Caco-2 (cell line): ENCODE data around the gene TRIM46. TPM values are rescaled to one million over a fixed set of nuclear protein-coding genes. Genes with fewer than 3 reads are reported as not detected.
"Not testable (repeated sequence)": the region's sequence is repeated elsewhere in the genome, so short reads cannot be mapped to it uniquely, and the experiment has no call there.

Experiments
- BruUV-seq: library from RNA; stranded (reverse); fragments of 400-500 nt; replicated peaks from 2 replicates; lab custom pipeline; 2021; lab: Mats Ljungman, UMichigan
- CTCF ChIA-PET: fragments of 300-600 bp; sonication (Branson Sonifier 250); formaldehyde crosslinking; loops from one replicate; lab custom pipeline; 2022; ENCODE audit warnings: antibody characterized with exemption; lab: Charles Lee
- POLR2A ChIA-PET: fragments of 300-600 bp; sonication (Branson Sonifier 250); formaldehyde crosslinking; loops from one replicate; lab custom pipeline; 2022; ENCODE audit warnings: antibody characterized with exemption; lab: Charles Lee
- DNase-seq, 2 experiments: peaks; one replicate each; pipeline versions ENCODE4 v3.0.0 to v3.0.0-alpha.2; 2020 to 2022
- H3K27me3 ChIP-seq: replicated peaks from 2 replicates; pipeline ENCODE4 v1.6.0; 2011; ENCODE audit warnings: low read length; ENCODE audit not compliant: control insufficient read depth, insufficient read depth
- H3K36me3 ChIP-seq: 2 replicates; pipeline ENCODE4 v1.5.1; 2011; ENCODE audit warnings: low read length; ENCODE audit not compliant: control insufficient read depth, insufficient read depth
- H3K4me1 ChIP-seq: fragments of 250-450 bp; sonication (Bioruptor Pico); 2 replicates; pipeline ENCODE4 v1.5.1; 2020; ENCODE audit warnings: mild to moderate bottlenecking
- H3K4me3 ChIP-seq: 2 replicates; pipeline ENCODE4 v1.5.1; 2011; ENCODE audit warnings: low read depth, mild to moderate bottlenecking, control low read depth, low read length
- H3K9me3 ChIP-seq: fragments of 250-450 bp; sonication (Bioruptor Pico); 2 replicates; pipeline ENCODE4 v1.5.1; 2020; ENCODE audit warnings: mild to moderate bottlenecking, moderate library complexity
- H3K27ac Mint-ChIP-seq: one replicate; pipeline ENCODE4 v1.8.0; 2022; ENCODE audit warnings: mixed read lengths; ENCODE audit not compliant: unreplicated experiment
- H3K27me3 Mint-ChIP-seq: one replicate; pipeline ENCODE4 v1.8.0; 2022; ENCODE audit warnings: mixed read lengths; ENCODE audit not compliant: insufficient read depth, unreplicated experiment
- H3K36me3 Mint-ChIP-seq: one replicate; pipeline ENCODE4 v1.8.0; 2022; ENCODE audit warnings: mild to moderate bottlenecking, mixed read lengths; ENCODE audit not compliant: insufficient read depth, unreplicated experiment
- H3K4me1 Mint-ChIP-seq: one replicate; pipeline ENCODE4 v1.8.0; 2022; ENCODE audit warnings: low read depth, mixed read lengths; ENCODE audit not compliant: unreplicated experiment
- H3K4me3 Mint-ChIP-seq: one replicate; pipeline ENCODE4 v1.8.0; 2022; ENCODE audit warnings: mild to moderate bottlenecking, moderate library complexity, mixed read lengths; ENCODE audit not compliant: unreplicated experiment
- H3K9me3 Mint-ChIP-seq: one replicate; pipeline ENCODE4 v1.8.0; 2022; ENCODE audit warnings: mixed read lengths; ENCODE audit not compliant: unreplicated experiment
- intact Hi-C: fragments of 100-400 bp; cut with micrococcal nuclease; formaldehyde crosslinking; loops from one replicate; pipeline ENCODE4 v1.10.0; 2022; ENCODE audit not compliant: unreplicated experiment
- total RNA-seq: library from RNA; stranded (reverse); gene quantifications from 2 replicates; pipeline ENCODE4 v1.2.3, GENCODE V29; 2022
- TF ChIP-seq, protein P1 (sequence below), 2 experiments: fragments of 200-600 bp in 1 of 2; IDR thresholded peaks; 1 replicate in 1 of 2; 2 replicates in 1 of 2; pipeline versions ENCODE4 v1.5.1 to v1.8.0; 2011 to 2022; ENCODE audit warnings: antibody characterized with exemption in 1 of 2, control low read depth in 1 of 2, inconsistent platforms in 1 of 2, low read depth in 1 of 2, low read length in 1 of 2, mild to moderate bottlenecking in 1 of 2, moderate library complexity in 1 of 2; ENCODE audit not compliant: insufficient read depth in 1 of 2, severe bottlenecking in 1 of 2, unreplicated experiment in 1 of 2

Gene TRIM46
- total RNA-seq, 1 experiment from 2014 or later = 0.11 TPM

- H3K27me3 Mint-ChIP-seq = no peaks in the 10 kb centered on the region
- H3K4me3 ChIP-seq = peak overlapping the region; percentile 23
- intact Hi-C loops = loop anchor here (1.0 to 2.0 kb wide), 3 partner anchors 33 to 73 kb away; partner anchors contain the start of gene SLC50A1
Observed at GRCh38 chr1:155167166-155168104, 6.2 kb upstream of the TRIM46 start.

DNA sequence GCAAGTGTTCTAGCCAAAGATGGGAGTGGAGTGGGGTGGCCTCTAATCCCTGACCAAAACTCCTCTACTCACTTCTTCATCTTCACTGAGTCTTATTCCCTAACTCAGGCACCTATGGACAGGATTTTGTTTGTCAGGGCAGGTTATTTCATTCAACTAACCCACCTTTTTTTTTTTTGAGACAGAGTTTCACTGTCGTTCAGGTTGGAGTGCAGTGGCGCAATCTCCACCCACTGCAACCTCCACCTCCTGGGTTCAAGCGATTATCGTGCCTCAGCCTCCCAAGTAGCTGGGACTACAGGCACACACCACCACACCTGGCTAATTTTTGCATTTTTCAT lies 5.6 kb upstream of the TRIM46 start:
- peaks cover 11% of the 10 kb centered on the region; the same call in 1 of the 2 replicates for H3K4me1 ChIP-seq
- H3K36me3 ChIP-seq, H3K27me3 Mint-ChIP-seq, H3K4me3 ChIP-seq, DNase-seq, H3K9me3 Mint-ChIP-seq, H3K4me1 Mint-ChIP-seq, H3K9me3 ChIP-seq, intact Hi-C loops, H3K27me3 ChIP-seq, BruUV-seq: not testable (repeated sequence)
- peak overlapping the region; percentile 66 for H3K4me3 Mint-ChIP-seq
- POLR2A ChIA-PET = interaction anchor here (1.2 to 1.5 kb wide), 2 partner anchors 43 to 77 kb away, joined by 3 to 6 read pairs; no protein-coding TSS in a partner anchor
- peak overlapping the region; percentile 24 for H3K27ac Mint-ChIP-seq
- CTCF ChIA-PET = interaction anchor here (0.5 to 3.2 kb wide), 19 partner anchors 9 to 134 kb away, joined by 3 to 147 read pairs (median 6); partner anchors contain the start of gene EFNA1
- H3K36me3 Mint-ChIP-seq = peaks cover 24% of the 10 kb centered on the region

More at GRCh38 chr1:155167166-155168104, 6.2 kb upstream of the TRIM46 start:
- Histone ChIP-seq H3K4me1 (peaks cover 10% of the 10 kb centered on the region; the same call in 1 of the 2 replicates), H3K9me3 (no peaks in the 10 kb centered on the region), H3K27me3 (no peaks in the 10 kb centered on the region), H3K36me3 (no peaks in the 10 kb centered on the region)
- Mint-ChIP-seq H3K4me3 (peak overlapping the region; percentile 66), H3K4me1 (no peaks in the 10 kb centered on the region), H3K27ac (peak overlapping the region; percentile 24), H3K36me3 (peaks cover 17% of the 10 kb centered on the region), H3K9me3 (no peaks in the 10 kb centered on the region)
- BruUV-seq = no TSS peak
- CTCF ChIA-PET = interaction anchor here (0.5 to 3.2 kb wide), 27 partner anchors 10 to 135 kb away, joined by 3 to 147 read pairs (median 5); partner anchors contain the start of gene EFNA1
- DNase-seq = peak; percentile 86 to 89
- TF ChIP-seq, protein P1, sequence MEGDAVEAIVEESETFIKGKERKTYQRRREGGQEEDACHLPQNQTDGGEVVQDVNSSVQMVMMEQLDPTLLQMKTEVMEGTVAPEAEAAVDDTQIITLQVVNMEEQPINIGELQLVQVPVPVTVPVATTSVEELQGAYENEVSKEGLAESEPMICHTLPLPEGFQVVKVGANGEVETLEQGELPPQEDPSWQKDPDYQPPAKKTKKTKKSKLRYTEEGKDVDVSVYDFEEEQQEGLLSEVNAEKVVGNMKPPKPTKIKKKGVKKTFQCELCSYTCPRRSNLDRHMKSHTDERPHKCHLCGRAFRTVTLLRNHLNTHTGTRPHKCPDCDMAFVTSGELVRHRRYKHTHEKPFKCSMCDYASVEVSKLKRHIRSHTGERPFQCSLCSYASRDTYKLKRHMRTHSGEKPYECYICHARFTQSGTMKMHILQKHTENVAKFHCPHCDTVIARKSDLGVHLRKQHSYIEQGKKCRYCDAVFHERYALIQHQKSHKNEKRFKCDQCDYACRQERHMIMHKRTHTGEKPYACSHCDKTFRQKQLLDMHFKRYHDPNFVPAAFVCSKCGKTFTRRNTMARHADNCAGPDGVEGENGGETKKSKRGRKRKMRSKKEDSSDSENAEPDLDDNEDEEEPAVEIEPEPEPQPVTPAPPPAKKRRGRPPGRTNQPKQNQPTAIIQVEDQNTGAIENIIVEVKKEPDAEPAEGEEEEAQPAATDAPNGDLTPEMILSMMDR (IDR thresholded peaks at IDR 0.05; ENCODE audit: insufficient read depth in 1 of 2, low read depth in 1 of 2, low read length in 1 of 2, severe bottlenecking in 1 of 2, unreplicated experiment in 1 of 2) = peak; percentile 79 to 93
- POLR2A ChIA-PET = interaction anchor here (1.2 to 1.5 kb wide), 2 partner anchors 42 to 76 kb away, joined by 3 to 6 read pairs; no protein-coding TSS in a partner anchor

DNA sequence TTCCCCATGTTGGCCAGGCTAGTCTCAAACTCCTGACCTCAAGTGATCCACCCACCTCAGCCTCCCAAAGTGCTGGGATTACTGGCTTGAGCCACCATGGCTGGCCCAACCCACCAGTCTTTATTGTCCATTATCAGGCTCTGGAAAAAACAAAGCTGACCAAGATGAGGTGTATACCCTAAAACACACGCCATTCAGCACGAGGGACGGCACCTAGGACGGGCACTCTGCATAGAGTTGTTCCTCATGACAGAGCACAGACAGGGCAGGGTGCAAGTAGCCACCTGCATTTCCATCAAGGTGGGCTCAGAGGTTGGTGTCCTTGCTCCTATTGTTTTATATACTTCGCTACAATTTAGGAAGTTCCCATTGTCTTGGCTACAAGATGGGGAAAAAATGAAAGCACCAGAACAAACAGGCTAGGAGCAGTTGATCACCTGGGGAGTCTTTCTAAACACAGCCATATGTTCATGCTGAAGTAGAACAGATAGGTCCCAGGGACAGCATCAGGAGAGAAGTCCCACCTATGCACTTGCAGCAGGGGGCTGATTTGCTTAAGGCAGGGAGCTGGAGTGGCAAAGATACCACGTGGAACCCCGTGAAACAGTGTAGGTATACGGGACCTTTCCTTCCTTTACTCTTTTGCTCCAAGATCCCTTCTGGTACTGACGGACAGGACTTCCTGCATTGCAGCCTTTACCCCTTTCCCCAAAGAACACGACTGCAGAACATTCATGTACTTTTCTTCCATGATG lies 5.0 kb upstream of the TRIM46 start:
- POLR2A ChIA-PET = interaction anchor here (1.5 kb wide), 1 partner anchor 77 kb away, joined by 6 read pairs; no protein-coding TSS in a partner anchor
- Mint-ChIP-seq H3K9me3 (no peaks in the 10 kb centered on the region), H3K27ac (no peak overlapping the region), H3K4me3 (no peak overlapping the region), H3K36me3 (peaks cover 26% of the 10 kb centered on the region), H3K27me3 (no peaks in the 10 kb centered on the region), H3K4me1 (peaks cover 6% of the 10 kb centered on the region)
- H3K4me3 ChIP-seq = no peak overlapping the region
- H3K4me1 ChIP-seq = peaks cover 11% of the 10 kb centered on the region; the same call in 1 of the 2 replicates
- CTCF ChIA-PET = interaction anchor here (0.5 to 3.2 kb wide), 18 partner anchors 9 to 357 kb away, joined by 3 to 147 read pairs (median 6); partner anchors contain the start of gene EFNA1
- H3K9me3 ChIP-seq = no peaks in the 10 kb centered on the region
- TF ChIP-seq, protein P1 (IDR thresholded peaks at IDR 0.05; ENCODE audit: insufficient read depth in 1 of 2, low read depth in 1 of 2, low read length in 1 of 2, severe bottlenecking in 1 of 2, unreplicated experiment in 1 of 2) = no peak
- BruUV-seq = no TSS peak
- no peaks in the 10 kb centered on the region for H3K36me3 ChIP-seq
- H3K27me3 ChIP-seq = no peaks in the 10 kb centered on the region
- DNase-seq = no peak
- intact Hi-C loops = no loop called here
